Hepatic stellate cell (primary cell): Measurements from ENCODE around the gene UBE2H.
A peak's percentile ranks its signal among the peaks of the same experiment; 100 is the strongest.
"Not testable (repeated sequence)": the region's sequence is repeated elsewhere in the genome, so short reads cannot be mapped to it uniquely, and the experiment has no call there.

Experiments used
- DNase-seq: peaks from one replicate; pipeline ENCODE4 v3.0.0; 2011; ENCODE audit warnings: low spot score

The UBE2H gene

DNA sequence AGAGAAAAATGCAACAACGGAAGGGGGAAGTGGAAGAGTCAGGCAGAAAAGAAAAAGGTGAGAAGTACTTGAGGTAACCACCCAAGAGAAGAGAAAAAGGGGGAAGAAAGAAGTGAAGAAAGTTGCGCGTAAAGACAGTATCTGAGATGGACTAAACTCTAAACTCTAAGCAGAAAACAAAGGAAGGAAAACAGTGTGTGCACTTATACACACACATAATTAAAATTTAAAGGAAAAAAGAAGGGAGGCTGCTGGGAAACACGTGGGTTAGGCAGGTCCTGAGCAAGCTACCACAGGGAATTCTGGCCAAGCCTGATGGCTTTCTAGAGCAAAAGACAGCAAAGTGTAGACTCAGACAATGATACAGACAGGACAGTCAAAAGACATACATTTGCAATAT, 78.0 kb downstream of the UBE2H start:
- no peak for DNase-seq

DNA sequence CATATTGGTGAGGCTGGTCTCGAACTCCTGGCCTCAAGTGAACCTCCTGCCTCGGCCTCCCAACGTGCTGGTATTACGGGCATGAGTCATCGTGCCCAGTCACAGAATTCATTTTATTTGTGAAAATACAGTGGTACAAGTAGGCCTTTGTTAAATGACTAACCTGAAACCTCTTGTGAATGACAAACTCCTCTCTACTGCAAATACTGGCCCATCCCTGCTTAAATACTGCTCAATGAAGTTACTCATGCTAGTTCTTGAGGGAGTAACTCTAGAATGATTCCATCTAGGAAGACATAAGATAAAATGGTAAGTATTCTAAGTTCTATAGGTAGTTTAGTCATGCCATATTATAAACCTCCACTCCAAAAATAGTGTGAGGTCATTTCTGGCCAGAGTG, 80.7 kb downstream of the UBE2H start:
- no peak for DNase-seq

DNA sequence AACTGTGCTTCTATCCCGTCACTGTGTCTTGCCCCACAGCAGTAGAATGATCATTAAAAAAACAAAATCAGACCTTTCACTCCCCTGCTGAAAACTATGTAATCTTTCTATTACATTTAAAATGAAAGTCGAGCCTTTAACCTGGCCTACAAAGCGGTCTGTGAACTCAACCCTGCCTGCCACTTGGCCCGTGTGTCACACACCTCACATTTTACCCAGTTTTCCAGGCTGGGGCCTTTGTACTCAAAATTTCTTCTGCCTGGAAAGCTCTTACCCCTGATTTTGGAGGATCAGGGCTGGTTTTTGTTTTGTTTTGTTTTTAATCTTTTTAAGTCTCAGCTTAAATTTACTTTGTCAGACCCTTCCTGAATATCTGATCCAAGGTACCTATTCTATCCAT, 82.1 kb downstream of the UBE2H start:
- no peak for DNase-seq

- DNase-seq, result no peak
These were observed 86.5 kb downstream of the UBE2H start for GRCh38 chr7:129866251-129866650.

DNA sequence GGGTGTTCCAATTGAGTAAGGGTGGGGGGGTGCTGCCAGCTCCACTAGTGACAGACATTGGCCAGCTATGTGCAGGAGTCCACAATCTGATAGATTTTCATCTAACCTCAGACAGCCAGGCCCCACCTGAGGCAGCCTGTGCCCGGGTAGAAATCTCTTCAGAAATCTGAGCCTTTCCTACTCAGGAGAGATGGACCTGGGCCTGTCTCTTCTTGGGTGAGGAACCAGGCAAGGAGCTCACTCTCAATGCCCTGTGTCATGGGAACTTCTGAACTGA, 86.9 kb downstream of the UBE2H start:
- DNase-seq, result no peak

DNA sequence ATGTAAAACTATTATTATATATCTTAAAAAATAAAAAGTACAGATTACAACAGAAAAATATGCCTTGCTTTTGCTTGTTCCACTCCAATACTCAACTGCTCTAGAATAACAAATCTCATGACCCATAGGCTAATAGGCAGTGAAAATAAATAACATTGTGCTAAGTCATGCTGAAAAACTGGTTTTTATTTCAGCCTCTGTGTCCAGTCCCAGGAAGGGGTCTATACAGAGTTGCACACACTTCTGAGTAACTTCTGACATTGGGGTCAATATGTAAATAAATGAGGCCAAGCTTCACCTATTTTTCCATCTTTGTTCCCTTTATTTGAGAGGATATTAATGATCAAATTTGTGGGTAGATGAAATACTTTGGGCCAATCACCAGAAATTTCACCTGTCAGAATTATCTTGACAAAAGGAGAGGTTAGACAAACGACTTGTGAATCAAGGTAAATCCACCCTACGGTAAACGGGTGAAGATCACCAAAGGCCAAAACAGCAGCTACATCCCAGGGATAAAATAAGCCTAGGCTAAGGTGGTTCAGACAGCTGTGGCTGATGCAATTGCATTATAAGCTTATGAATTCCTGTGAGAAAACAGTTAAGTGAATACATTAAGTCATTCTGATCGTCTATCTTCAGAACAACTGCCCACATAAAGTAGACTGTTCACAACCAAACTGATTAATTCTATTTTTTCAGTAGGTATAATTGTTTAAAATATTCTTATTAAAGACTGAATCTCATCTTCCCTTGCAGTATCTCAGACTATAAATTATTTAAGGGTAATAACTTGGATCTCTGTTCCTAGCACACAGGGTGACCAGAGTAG, 87.5 kb downstream of the UBE2H start:
- no peak for DNase-seq

DNA sequence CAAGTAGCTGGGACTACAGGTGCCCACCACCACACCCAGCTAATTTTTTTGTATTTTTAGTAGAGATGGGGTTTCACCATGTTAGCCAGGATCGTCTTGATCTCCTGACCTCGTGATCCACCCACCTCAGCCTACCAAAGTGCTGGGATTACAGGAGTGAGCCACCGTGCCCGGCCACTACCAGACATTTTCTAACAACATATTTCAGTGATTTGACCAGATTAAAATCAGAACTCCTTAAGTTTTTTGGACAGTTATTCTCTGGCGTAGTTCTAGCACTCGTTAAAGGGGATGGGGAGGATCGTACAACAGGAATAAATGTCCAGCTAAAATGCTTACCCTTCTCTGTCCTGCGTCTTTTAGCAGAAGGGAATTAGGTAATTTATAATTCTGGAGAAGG, 88.1 kb downstream of the UBE2H start:
- DNase-seq, result not testable (repeated sequence)

- DNase-seq, result no peak
These were observed 88.7 kb downstream of the UBE2H start for GRCh38 chr7:129864042-129864441.

DNA sequence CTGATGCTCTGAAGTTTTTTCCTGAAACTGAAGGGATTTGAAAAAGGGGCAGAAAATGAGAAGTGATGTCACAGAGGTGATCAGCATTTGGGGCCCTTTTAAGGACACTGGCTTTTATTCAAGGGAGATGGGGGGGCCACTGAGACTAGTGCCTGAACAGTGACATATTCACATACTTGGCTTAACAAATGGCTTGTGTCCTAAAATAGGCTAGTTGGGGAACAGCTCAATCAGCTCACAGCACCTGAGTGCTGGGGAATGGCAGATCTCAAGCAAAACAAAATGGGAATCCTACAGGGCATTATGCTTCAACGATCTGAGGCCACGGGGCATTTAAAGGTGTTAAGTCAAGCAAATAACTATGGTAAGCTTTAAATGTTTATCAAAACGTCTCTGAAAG, 90.1 kb downstream of the UBE2H start:
- no peak for DNase-seq

GRCh38 chr7:129860784-129861183, 92.0 kb downstream of the UBE2H start:
- DNase-seq, result not testable (repeated sequence)

DNA sequence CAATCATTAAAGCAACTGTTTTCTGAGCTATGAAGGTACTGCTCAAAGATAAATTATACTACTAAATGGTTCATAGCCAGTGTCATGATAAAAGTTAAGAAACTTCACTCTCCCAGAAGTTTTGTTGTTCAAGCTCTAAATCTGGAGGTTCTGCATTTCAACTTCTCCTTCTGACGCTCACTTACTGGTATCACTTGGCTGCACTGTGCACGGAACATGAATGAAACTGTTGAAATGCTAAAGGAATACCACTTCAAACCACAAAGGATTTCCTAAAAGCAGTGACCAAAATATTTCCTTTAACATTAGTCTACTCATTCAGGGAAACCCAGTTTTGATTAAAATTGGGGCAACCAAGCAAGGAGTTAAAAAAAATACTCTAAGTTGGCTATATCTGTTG, 93.6 kb downstream of the UBE2H start:
- DNase-seq, result no peak

GRCh38 chr7:129858490-129858889, 94.3 kb downstream of the UBE2H start:
- no peak for DNase-seq

GRCh38 chr7:129857313-129857712, 95.4 kb downstream of the UBE2H start:
- DNase-seq, result no peak

DNA sequence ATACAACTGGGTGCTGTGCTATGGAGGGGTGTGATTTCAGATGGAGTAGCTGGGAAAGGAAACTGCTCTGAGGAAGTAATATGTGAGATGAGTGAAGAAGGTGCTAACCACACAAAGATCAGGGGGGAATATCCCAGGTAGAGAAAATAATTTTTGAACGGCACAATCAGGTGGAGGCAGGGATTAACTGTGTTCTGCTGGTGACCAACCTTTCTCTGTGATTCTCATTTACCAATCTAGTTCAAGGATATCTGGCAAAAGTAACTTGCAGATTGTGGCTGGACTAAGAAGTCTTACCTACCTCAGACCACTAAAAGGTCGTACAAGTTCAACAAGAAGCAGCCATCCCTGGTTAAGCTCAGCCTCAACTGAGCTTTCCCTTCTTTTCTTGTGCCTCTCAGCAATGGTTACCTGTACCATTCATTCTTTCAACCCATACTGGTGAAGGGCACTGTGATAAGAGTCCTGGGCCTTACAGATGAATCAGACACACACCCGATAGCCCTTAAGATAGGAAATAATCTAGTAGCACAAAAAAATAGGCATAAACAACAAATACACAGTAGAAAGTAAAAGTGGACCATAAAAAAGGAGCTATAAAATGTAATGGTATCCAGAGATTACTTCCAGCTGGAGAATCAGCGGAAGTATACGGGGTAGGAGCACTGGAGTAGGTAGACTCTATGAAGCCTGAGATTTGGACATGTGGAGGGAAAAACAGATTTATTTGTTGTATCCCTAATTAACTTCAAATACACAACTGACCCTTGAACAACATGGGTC, 96.6 kb downstream of the UBE2H start:
- no peak for DNase-seq

- DNase-seq, result no peak
These were observed 97.5 kb downstream of the UBE2H start for GRCh38 chr7:129855234-129855673.

DNA sequence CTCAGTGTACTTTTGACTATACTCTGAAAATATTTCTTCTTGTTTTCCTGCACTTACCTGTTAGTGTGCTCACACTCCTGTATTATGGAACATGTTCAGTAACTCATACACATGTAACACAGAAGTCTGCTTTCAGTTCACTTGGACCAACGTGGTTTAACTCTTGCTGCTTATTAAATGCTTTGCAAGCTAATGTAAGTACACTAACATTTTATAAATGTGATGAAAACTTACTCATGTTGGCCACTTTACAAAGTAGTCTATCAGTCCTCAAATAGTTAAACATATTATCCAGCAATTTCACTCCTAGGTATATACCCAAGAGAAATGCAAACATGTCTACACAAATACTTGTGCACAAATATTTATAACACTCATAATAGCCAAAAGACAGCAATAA, 98.4 kb downstream of the UBE2H start:
- no peak for DNase-seq

DNA sequence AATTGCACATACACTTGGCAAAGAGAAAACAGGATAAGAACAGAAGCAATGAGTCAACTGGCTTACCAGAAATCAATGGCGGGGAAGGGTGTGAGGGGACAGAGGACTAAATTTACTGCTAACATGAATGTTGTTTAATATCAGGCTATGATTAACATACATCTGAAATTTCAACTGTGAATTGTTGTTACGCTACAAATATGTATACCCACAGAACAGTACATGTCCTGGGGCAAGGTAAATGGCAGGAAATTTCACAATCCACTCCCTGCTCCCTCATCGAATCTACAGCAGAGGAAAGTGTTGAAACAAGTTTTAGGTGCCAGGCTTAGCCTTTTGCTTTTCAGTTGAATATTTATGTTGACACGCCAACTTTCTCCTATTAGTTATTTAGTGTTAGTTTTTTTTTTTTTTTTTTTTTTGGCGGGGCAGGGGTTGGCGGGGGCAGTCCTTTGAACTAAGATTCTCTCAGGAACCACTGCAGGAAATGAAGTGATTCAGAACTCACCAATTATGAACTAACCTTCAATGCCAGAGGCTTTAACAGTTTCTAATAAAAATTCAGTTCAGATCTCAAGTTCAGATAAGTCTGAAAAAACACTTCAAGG, 99.0 kb downstream of the UBE2H start:
- no peak for DNase-seq

DNA sequence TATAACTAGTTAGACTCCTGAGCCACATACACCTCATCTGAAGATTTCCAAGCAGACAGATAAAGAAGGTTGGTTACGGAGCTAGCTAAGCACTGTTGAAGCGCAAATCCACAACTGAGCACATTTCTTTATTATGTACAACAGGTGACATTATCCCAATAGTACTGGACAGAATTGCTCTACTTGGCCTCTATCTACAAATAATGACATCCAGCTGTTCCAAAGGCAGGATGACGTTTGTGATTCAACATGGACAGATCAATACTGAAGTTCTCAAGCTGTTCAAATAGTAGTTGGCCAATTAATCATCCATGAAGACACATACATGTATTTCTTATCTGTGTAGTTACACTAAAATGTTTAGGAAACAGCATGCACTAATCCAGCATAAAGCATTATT, 101.0 kb downstream of the UBE2H start:
- no peak for DNase-seq

GRCh38 chr7:129851174-129851573, 101.6 kb downstream of the UBE2H start:
- no peak for DNase-seq

DNA sequence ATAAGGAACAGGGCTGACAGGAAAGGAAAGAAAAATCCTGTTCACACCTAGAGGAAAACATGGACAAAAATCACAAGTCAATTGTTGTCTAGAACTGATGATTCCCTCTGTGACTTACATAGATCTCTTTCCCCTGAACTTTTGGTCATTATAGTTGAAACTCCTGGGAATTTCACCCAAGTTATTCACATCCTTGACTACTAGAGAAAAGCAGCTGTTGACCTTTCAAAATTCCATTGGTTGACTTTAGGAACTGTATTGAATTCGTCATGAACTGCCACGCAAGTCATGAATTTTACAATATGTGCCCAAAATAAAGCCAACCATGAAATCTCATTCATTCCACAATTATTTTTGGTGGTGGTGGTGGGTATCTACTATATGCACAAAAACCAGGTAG, 104.3 kb downstream of the UBE2H start:
- DNase-seq, result no peak

GRCh38 chr7:129845972-129846327, 106.8 kb downstream of the UBE2H start:
- DNase-seq, result peak; percentile 40

GRCh38 chr7:129845178-129845971, 107.4 kb downstream of the UBE2H start:
- no peak for DNase-seq
